WERI-Rb-1 (cell line): ENCODE data around the gene APPL2.

Experiments used
- DNase-seq: peaks from one replicate; pipeline ENCODE4 v3.0.0-alpha.2; 2020
- H3K27ac ChIP-seq: fragments of 250-450 bp; sonication (Bioruptor Pico); 2 replicates; pipeline ENCODE4 v1.5.1; 2020; ENCODE audit warnings: mild to moderate bottlenecking, moderate library complexity
- H3K27me3 ChIP-seq: fragments of 250-450 bp; sonication (Bioruptor Pico); 2 replicates; pipeline ENCODE4 v1.5.1; 2021; ENCODE audit warnings: mild to moderate bottlenecking, low read depth, moderate library complexity; ENCODE audit not compliant: insufficient read depth, severe bottlenecking
- H3K36me3 ChIP-seq: fragments of 250-450 bp; sonication (Bioruptor Pico); 2 replicates; pipeline ENCODE4 v1.5.1; 2020; ENCODE audit warnings: mild to moderate bottlenecking, moderate library complexity
- H3K4me3 ChIP-seq: 2 replicates; pipeline ENCODE4 v1.5.1; 2011; ENCODE audit warnings: low read depth, mild to moderate bottlenecking, control low read depth, low read length
- H3K9me3 ChIP-seq: fragments of 250-450 bp; sonication (Bioruptor Pico); 2 replicates; pipeline ENCODE4 v1.5.1; 2021; ENCODE audit warnings: mild to moderate bottlenecking, moderate library complexity; ENCODE audit not compliant: severe bottlenecking
- CTCF ChIP-seq: IDR thresholded peaks from 2 replicates; pipeline ENCODE4 v1.5.1; 2011; ENCODE audit warnings: low read depth, mild to moderate bottlenecking, control low read depth, inconsistent platforms, low read length

Gene APPL2

GRCh38 chr12:105278043-105278697 is 42.2 kb upstream of the APPL2 start:
- H3K9me3 ChIP-seq: no peaks in the 10 kb centered on the region
- DNase-seq: no peak
- no peaks in the 10 kb centered on the region for H3K36me3 ChIP-seq
- H3K27me3 ChIP-seq: no peaks in the 10 kb centered on the region
- H3K27ac ChIP-seq: no peak overlapping the region
- H3K4me3 ChIP-seq: no peak overlapping the region
- 0 out of 2 replicates have a peak, but pooled peaks have one; percentile 10 for TF ChIP-seq CTCF

- Histone ChIP-seq H3K36me3 (no peaks in the 10 kb centered on the region), H3K9me3 (no peaks in the 10 kb centered on the region), H3K27ac (no peak overlapping the region), H3K27me3 (no peaks in the 10 kb centered on the region), H3K4me3 (no peak overlapping the region)
- no peak for TF ChIP-seq CTCF
- DNase-seq: no peak
Observed at GRCh38 chr12:105275997-105276733, 40.2 kb upstream of the APPL2 start.

GRCh38 chr12:105274571-105274970 is 38.6 kb upstream of the APPL2 start:
- DNase-seq: no peak
- H3K27me3 ChIP-seq: no peaks in the 10 kb centered on the region
- H3K27ac ChIP-seq: no peak overlapping the region
- H3K4me3 ChIP-seq: no peak overlapping the region
- TF ChIP-seq CTCF: no peak
- H3K9me3 ChIP-seq: no peaks in the 10 kb centered on the region
- H3K36me3 ChIP-seq: no peaks in the 10 kb centered on the region

- DNase-seq: no peak
Observed at GRCh38 chr12:105273601-105274000, 37.6 kb upstream of the APPL2 start.

GRCh38 chr12:105272814-105273416 is 36.9 kb upstream of the APPL2 start:
- H3K36me3 ChIP-seq: no peaks in the 10 kb centered on the region
- no peak for TF ChIP-seq CTCF
- H3K9me3 ChIP-seq: no peaks in the 10 kb centered on the region
- H3K27ac ChIP-seq: no peak overlapping the region
- no peaks in the 10 kb centered on the region for H3K27me3 ChIP-seq
- H3K4me3 ChIP-seq: no peak overlapping the region
- DNase-seq: no peak

More at GRCh38 chr12:105273601-105274000, 37.6 kb upstream of the APPL2 start:
- Histone ChIP-seq H3K27me3 (no peaks in the 10 kb centered on the region), H3K4me3 (no peak overlapping the region), H3K27ac (no peak overlapping the region), H3K9me3 (no peaks in the 10 kb centered on the region), H3K36me3 (no peaks in the 10 kb centered on the region)
- no peak for TF ChIP-seq CTCF
